ENCODE data around the gene MAP2K3. TPM values are rescaled to one million over a fixed set of nuclear protein-coding genes. Genes with fewer than 3 reads are reported as not detected.

The MAP2K3 gene
- total and polyA plus RNA-seq, 2 experiments from 2014 or later: 18.4 to 42.5 TPM

DNA sequence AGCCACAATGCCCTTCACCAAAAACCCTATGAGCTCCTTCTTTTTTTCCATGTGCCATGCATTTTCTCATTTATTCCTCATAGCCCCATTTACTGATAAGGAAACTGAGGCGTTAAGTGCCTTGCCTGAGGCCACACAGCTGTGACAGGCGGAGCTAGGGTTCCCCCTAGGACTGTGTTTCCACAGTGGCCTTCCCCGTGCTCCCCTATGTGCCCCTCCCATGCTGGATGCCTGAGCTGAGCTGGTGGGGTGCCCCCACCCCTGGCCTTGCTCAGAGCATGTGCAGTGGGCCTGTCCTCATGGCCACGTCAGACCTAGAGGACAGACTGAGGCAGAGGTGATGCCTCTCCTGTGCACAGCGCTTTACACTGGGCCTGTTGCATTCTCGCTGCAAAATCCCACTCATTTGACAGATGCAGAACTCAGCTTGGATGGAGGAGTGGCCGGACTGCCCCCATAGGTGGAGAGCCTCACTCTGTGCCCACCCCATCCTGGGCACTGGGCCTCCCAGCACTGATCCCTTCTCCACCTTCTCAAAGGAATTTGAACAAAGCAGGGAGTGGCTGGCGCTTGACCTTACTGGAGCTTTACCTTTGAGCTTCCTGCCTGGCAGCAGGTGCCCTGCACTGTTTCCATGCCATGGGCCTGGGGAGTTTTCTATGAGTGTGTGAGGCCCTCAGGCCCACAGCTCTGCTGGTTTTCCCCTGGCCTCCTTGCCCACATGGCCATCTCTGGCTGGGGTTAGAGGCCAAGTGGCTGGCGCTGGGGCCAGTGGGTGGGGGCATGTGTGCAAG lies 2.6 kb downstream of the MAP2K3 start:
- H3K4me3 ChIP-seq: peak overlapping the region; percentile 8
- no peak overlapping the region for H3K27ac ChIP-seq
- H3K27me3 ChIP-seq: peaks cover 4% of the 10 kb centered on the region
- peaks cover 12% of the 10 kb centered on the region for H3K4me1 ChIP-seq (ENCODE audit: low read depth)
- H3K9me3 ChIP-seq (ENCODE audit: low read depth): no peaks in the 10 kb centered on the region
- H3K36me3 ChIP-seq: no peaks in the 10 kb centered on the region
- TF ChIP-seq, protein P1, sequence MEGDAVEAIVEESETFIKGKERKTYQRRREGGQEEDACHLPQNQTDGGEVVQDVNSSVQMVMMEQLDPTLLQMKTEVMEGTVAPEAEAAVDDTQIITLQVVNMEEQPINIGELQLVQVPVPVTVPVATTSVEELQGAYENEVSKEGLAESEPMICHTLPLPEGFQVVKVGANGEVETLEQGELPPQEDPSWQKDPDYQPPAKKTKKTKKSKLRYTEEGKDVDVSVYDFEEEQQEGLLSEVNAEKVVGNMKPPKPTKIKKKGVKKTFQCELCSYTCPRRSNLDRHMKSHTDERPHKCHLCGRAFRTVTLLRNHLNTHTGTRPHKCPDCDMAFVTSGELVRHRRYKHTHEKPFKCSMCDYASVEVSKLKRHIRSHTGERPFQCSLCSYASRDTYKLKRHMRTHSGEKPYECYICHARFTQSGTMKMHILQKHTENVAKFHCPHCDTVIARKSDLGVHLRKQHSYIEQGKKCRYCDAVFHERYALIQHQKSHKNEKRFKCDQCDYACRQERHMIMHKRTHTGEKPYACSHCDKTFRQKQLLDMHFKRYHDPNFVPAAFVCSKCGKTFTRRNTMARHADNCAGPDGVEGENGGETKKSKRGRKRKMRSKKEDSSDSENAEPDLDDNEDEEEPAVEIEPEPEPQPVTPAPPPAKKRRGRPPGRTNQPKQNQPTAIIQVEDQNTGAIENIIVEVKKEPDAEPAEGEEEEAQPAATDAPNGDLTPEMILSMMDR (IDR thresholded peaks at IDR 0.05; ENCODE audit: low read depth, low read length): no peak
- DNase-seq (ENCODE audit: low read depth in 1 of 2, low spot score in 1 of 2): no peak

- TF ChIP-seq, protein P1 (IDR thresholded peaks at IDR 0.05; ENCODE audit: low read depth, low read length): no peak
- Histone ChIP-seq H3K4me3 (no peak overlapping the region), H3K27me3 (peaks cover 4% of the 10 kb centered on the region), H3K27ac (no peak overlapping the region), H3K36me3 (no peaks in the 10 kb centered on the region), H3K4me1 (ENCODE audit: low read depth) (peaks cover 12% of the 10 kb centered on the region), H3K9me3 (ENCODE audit: low read depth) (no peaks in the 10 kb centered on the region)
- peak in 1 of 2 donors; percentile 97 for DNase-seq (ENCODE audit: low read depth in 1 of 2, low spot score in 1 of 2)
These were observed 3.4 kb downstream of the MAP2K3 start for GRCh38 chr17:21287703-21288449.

DNA sequence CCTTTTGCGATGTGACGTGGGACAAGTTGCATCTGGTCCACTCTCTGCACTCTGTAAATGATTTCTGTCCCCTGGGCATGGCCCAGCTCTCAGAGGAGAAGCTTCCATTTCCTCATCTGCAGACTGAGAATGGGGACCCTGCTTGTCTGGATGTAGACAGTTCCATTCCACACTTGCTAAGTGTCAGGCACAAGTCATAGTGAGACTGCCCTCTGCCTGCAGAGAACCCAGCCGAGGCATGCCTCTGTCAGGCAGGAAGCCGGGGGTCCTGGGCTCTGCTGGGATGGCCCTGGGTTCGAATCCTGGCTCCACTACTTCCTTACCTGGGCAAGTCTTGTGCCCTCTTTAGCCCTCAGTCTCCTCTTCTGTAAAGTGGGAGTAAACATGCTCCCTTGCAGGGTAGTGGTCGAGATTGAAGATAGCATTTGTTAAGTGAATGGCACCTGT lies 4.1 kb downstream of the MAP2K3 start:
- DNase-seq (ENCODE audit: low read depth in 1 of 2, low spot score in 1 of 2): no peak
- Histone ChIP-seq H3K36me3 (no peaks in the 10 kb centered on the region), H3K27me3 (peaks cover 4% of the 10 kb centered on the region), H3K4me3 (no peak overlapping the region), H3K4me1 (ENCODE audit: low read depth) (peaks cover 12% of the 10 kb centered on the region), H3K27ac (no peak overlapping the region), H3K9me3 (ENCODE audit: low read depth) (no peaks in the 10 kb centered on the region)
- TF ChIP-seq, protein P1 (IDR thresholded peaks at IDR 0.05; ENCODE audit: low read depth, low read length): no peak

DNA sequence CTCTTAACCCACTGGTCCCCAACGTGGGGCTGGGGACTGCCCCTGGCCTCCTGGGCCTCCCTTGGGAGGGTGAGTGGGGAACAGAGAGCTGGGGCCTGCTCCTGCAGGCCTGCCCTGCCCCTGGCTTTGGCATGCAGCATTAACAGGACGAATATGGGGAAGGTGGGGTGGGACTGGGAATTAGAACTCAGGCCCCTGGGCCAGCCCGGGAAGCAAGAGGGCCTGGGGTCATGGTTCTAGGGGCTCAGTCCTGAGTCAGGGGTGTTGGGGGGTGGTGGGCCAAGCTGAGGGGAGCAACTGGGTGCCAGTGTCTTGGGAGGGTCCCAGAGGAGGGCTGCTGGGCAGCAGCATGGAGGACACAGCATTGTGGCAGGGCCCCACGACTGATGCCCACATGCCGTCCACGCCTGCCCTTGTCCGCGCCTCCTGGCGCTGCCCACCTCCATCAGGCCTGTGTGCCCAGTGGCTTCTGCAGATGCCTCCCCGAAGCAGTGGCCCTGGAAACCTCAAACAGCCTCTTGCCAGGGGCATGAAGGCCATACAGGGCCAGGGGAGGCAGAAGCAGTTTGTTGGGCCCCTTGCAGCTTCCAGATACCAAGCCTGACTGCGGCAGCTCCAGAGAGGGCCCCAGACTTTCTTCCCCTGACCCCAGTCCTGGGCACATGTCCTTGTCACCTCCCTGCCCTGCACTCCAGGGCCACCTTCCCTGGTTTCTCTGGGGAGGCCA lies 4.8 kb downstream of the MAP2K3 start:
- no peaks in the 10 kb centered on the region for H3K36me3 ChIP-seq
- peaks cover 4% of the 10 kb centered on the region for H3K27me3 ChIP-seq
- H3K9me3 ChIP-seq (ENCODE audit: low read depth): no peaks in the 10 kb centered on the region
- H3K4me1 ChIP-seq (ENCODE audit: low read depth): peaks cover 12% of the 10 kb centered on the region
- TF ChIP-seq, protein P1 (IDR thresholded peaks at IDR 0.05; ENCODE audit: low read depth, low read length): no peak
- H3K4me3 ChIP-seq: no peak overlapping the region
- no peak overlapping the region for H3K27ac ChIP-seq
- DNase-seq (ENCODE audit: low read depth in 1 of 2, low spot score in 1 of 2): no peak

- Histone ChIP-seq H3K4me3 (no peak overlapping the region), H3K27me3 (peaks cover 4% of the 10 kb centered on the region), H3K9me3 (ENCODE audit: low read depth) (no peaks in the 10 kb centered on the region), H3K27ac (no peak overlapping the region), H3K36me3 (no peaks in the 10 kb centered on the region), H3K4me1 (ENCODE audit: low read depth) (peaks cover 12% of the 10 kb centered on the region)
- DNase-seq (ENCODE audit: low read depth in 1 of 2, low spot score in 1 of 2): peak in 1 of 2 donors; percentile 20
- TF ChIP-seq, protein P1 (IDR thresholded peaks at IDR 0.05; ENCODE audit: low read depth, low read length): no peak
These were observed 5.5 kb downstream of the MAP2K3 start for GRCh38 chr17:21289902-21290571.

Data from cardiac muscle cell (in vitro differentiated cells and primary cell).